Psoas muscle (tissue), 8 donors: ENCODE measurements around the gene ZMYND8. TPM values are rescaled to one million over a fixed set of nuclear protein-coding genes. Genes with fewer than 3 reads are reported as not detected.
"Not testable (repeated sequence)": the region's sequence is repeated elsewhere in the genome, so short reads cannot be mapped to it uniquely, and the experiment has no call there.

Experiments used
- ATAC-seq, 4 donors: fragments of 200-7000 bp; cut with Tn5 transposase; one replicate each; pipeline ENCODE4 v1.9.1; 2020; ENCODE audit warnings: moderate library complexity in 3 of 4, mild to moderate bottlenecking in 2 of 4
- DNase-seq, 2 donors: peaks; one replicate each; pipeline ENCODE4 v3.0.0-alpha.2; 2020
- H3K27ac ChIP-seq: fragments of 200-600 bp; one replicate; pipeline ENCODE4 v1.8.0; 2022
- H3K27me3 ChIP-seq, 3 donors: fragments of 200-600 bp in 1 of 3; one replicate each; pipeline versions ENCODE4 v1.6.1 to v1.8.0; 2013 to 2022; ENCODE audit warnings: low read length in 2 of 3, mild to moderate bottlenecking in 2 of 3, moderate library complexity in 1 of 3; ENCODE audit not compliant: insufficient read depth in 3 of 3
- H3K36me3 ChIP-seq, 2 donors: fragments of 200-600 bp in 1 of 2; one replicate each; pipeline versions ENCODE4 v1.6.1 to v1.8.0; 2013 to 2022; ENCODE audit warnings: low read depth in 1 of 2, mild to moderate bottlenecking in 1 of 2, moderate library complexity in 1 of 2; ENCODE audit not compliant: insufficient read depth in 1 of 2
- H3K4me1 ChIP-seq: fragments of 200-600 bp; one replicate; pipeline ENCODE4 v1.8.0; 2022
- H3K4me3 ChIP-seq: fragments of 200-600 bp; one replicate; pipeline ENCODE4 v1.8.0; 2022; ENCODE audit warnings: mild to moderate bottlenecking
- H3K9me3 ChIP-seq: fragments of 200-600 bp; one replicate; pipeline ENCODE4 v1.8.0; 2022
- WGBS, 3 donors: extraction: QIAGEN DNeasy Blood & Tissue Kit; methylation state at CpG; one replicate each; pipeline versions ENCODE4 v1.1.6 to v1.1.7; 2013; 5-methylcytosine and 5-hydroxymethylcytosine counted together
- intact Hi-C, 2 donors: fragments of 100-400 bp; cut with DNase I; formaldehyde crosslinking; loops; one replicate each; pipeline versions ENCODE4 v1.11.0 to v1.14.2; 2022
- polyA plus RNA-seq, 3 donors: library from polyadenylated mRNA; stranded (reverse); fragments of 200-250 nt; gene quantifications; one replicate each; pipeline ENCODE4 v1.2.3, GENCODE V29; 2013
- total RNA-seq, 4 donors: library from RNA; stranded (reverse); fragmentation: NEBNext Ultra II Directional in 2 of 4; extraction: Animal tissue kit (Norgen Biotek cat#: 25700) in 2 of 4; gene quantifications; one replicate each; pipeline versions ENCODE4 v1.2.1 to v1.2.4, GENCODE V29; 2021 to 2023
- TF ChIP-seq, protein P1 (sequence below): fragments of 200-600 bp; IDR thresholded peaks from one replicate; pipeline ENCODE4 v1.8.0; 2022; ENCODE audit warnings: antibody characterized with exemption
- donor health status: healthy with polysubstance abuse.
- donor health status: DM: no; HTN: no; CAD: no; lungs with moderate emphysema.
- donor health status: Bipolar disorder and iron deficiency.
- donor health status: healthy.
- donor health status: DM: yes; HTN: yes; CAD: no.
- donor health status: DM: no; HTN: no; CAD: no.
- donor health status: DM: no; HTN: no; CAD: no.
- donor health status: DM: yes; HTN: yes; CAD: no.

ZMYND8 gene
- total and polyA plus RNA-seq, 7 donors, result 4.7 to 42.9 (median 17.7) TPM

DNA sequence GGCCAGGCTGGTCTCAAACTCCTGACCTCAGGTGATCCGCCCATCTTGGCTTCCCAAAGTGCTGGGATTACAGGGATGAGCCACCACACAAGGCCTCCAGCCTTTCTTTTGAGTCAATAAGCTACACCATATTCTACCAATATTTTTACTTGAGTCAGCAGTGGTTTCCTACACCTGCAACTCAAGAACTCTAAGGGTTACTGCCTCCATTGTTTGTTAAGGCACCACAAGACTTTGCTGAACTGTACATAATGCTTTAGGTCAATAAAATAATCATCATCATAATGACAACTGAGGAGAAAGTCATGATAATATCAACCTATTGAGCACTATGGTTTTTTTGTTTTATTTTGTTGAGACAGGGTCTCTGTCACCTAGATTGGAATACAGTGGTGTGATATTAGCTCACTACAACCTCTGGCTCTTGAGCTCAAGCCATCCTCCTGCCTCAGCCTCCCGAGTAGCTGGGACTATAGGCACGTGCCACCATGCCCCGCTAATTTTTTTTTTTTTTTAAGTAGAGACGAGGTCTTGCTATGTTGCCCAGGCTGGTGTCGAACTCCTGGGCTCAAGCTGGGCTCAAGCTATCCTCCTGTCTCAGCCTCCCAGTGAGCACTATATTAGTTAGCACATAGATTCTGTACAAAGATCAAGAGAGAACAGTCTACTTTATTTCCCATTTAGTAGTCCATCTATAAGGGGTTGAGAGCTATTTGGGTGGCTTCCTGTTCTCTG, 34.9 kb upstream of the ZMYND8 start:
- H3K27me3 ChIP-seq, result no peaks in the 10 kb centered on the region
- no peaks in the 10 kb centered on the region for H3K9me3 ChIP-seq
- TF ChIP-seq, protein P1, sequence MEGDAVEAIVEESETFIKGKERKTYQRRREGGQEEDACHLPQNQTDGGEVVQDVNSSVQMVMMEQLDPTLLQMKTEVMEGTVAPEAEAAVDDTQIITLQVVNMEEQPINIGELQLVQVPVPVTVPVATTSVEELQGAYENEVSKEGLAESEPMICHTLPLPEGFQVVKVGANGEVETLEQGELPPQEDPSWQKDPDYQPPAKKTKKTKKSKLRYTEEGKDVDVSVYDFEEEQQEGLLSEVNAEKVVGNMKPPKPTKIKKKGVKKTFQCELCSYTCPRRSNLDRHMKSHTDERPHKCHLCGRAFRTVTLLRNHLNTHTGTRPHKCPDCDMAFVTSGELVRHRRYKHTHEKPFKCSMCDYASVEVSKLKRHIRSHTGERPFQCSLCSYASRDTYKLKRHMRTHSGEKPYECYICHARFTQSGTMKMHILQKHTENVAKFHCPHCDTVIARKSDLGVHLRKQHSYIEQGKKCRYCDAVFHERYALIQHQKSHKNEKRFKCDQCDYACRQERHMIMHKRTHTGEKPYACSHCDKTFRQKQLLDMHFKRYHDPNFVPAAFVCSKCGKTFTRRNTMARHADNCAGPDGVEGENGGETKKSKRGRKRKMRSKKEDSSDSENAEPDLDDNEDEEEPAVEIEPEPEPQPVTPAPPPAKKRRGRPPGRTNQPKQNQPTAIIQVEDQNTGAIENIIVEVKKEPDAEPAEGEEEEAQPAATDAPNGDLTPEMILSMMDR, result no peak
- ATAC-seq (no peak), DNase-seq (no peak)
- peaks cover 5% of the 10 kb centered on the region for H3K4me1 ChIP-seq
- no peaks in the 10 kb centered on the region for H3K36me3 ChIP-seq
- no peak overlapping the region for H3K4me3 ChIP-seq
- WGBS, 3 donors, result 97 to 98% (median 97%) methylated on average over 6 of the region's 6 CpGs
- intact Hi-C loops, result no loop called here
- H3K27ac ChIP-seq, result no peak overlapping the region

DNA sequence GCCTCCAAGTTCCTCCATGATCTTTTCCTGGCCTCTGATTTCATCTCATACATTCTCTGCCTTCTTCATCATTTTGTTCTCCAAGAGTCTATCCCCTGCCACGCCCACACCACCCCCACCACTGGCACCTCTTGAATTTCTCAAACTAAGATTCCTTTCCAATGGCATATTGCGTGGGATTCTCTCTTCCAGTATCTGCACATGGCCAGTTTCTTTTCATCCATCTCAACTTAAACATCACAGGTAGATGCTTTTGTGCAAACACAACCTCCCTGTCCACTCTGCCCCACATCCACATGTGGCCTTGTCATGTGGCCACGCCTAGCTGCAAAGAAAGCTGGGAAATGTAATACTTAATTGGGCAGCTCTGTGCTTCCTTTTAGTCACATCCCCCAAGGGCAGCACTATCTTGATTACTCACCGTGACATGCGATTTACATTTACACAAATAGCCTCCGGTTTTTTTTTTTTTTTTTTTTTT, 33.4 kb upstream of the ZMYND8 start:
- TF ChIP-seq, protein P1, result no peak
- Histone ChIP-seq H3K36me3 (no peaks in the 10 kb centered on the region), H3K4me1 (peaks cover 5% of the 10 kb centered on the region), H3K4me3 (no peak overlapping the region), H3K9me3 (no peaks in the 10 kb centered on the region), H3K27me3 (no peaks in the 10 kb centered on the region), H3K27ac (no peak overlapping the region)
- intact Hi-C loops, result loop anchor here in 1 of 2 donors (10.0 kb wide), 1 partner anchor 235 kb away; no protein-coding TSS in a partner anchor
- ATAC-seq, result peak in 2 of 4 donors; percentile 50 to 64
- WGBS, 3 donors, result 90 to 94% (median 93%) methylated on average over 5 to 6 of the region's 6 CpGs
- no peak for DNase-seq

DNA sequence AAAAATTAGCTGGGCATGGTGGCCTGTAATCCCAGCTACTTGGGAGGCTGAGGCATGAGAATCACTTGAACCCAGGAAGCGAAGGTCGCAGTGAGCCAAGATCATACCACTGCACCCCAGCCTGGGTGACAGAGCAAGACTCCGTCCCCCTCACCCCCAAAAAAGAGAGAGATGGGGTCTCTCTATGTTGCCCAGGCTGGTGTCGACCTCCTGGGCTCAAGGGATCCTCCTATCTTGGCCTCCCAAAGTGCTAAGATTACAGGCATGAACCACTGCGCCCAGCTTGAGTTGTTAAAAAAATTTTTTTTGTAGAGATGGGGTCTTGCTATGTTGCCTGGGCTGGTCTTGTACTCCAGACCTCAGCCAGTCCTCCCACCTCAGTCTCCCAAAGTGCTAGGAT, 29.5 kb upstream of the ZMYND8 start:
- ATAC-seq, DNase-seq, H3K36me3 ChIP-seq, H3K27ac ChIP-seq, H3K4me3 ChIP-seq, H3K9me3 ChIP-seq, H3K27me3 ChIP-seq: not testable (repeated sequence)
- H3K4me1 ChIP-seq, result peaks cover 13% of the 10 kb centered on the region
- intact Hi-C loops, result loop anchor here (2.0 to 10.0 kb wide), 3 partner anchors 181 to 239 kb away; no protein-coding TSS in a partner anchor
- 97 to 100% (median 100%) methylated on average over 5 of the region's 5 CpGs for WGBS, 3 donors

DNA sequence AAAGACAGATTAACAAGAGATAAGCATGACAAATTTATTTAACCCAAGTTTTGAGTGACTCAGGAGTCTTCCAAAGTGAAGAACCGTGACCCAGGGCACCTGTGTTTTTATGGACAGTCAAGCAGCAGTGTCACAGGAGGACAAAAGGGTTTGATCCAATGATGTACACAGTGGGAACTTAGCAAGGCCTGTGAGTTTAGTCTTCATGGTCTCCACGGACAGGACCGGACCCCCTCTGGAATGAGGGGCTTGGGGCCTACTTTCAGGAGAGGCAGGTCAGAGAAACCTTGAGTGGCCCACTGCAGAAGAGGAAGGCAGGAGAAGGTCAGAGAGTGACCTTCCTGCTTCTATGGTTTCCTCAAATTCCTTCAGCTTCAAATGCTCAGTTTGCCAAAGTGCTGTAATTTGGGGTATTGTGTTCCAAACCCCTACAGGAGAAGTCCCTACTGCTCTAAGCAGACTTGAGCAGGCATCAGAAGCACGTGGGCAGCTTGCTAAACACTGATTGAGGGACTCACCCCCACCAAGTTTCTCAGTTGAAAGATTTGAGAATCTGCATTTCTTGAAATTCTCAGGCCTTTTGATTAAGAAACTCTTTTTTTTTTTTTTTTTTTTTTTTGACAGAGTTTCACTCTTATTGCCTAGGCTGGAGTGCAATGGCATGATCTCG, 26.4 kb upstream of the ZMYND8 start:
- Histone ChIP-seq H3K27ac (no peak overlapping the region), H3K4me1 (peaks cover 13% of the 10 kb centered on the region), H3K27me3 (no peaks in the 10 kb centered on the region), H3K36me3 (no peaks in the 10 kb centered on the region), H3K4me3 (no peak overlapping the region), H3K9me3 (no peaks in the 10 kb centered on the region)
- TF ChIP-seq, protein P1, result no peak
- DNase-seq (no peak), ATAC-seq (no peak)
- 87 to 90% (median 89%) methylated on average over 5 of the region's 5 CpGs for WGBS, 3 donors
- intact Hi-C loops, result loop anchor here (5.0 to 10.0 kb wide), 3 partner anchors 181 to 242 kb away; no protein-coding TSS in a partner anchor

DNA sequence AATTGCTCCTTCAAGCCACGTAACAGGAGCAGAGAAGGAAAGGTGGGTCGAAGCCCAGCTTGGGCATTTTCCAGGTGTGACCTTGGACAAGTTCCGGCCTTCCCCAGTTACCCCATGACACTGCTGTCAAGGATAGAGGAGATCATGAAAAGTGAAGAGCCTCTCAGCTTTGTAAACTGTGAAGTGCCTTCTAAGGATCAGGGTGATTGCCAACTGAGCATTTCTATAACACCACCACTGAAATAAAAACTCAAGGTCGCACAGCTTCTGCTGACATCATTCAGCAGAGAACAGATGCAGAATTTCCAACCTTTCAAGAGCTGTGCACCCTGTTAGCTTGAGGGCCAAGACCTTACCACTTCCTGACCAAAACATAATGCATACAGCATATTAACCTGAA, 24.0 kb upstream of the ZMYND8 start:
- intact Hi-C loops, result loop anchor here (5.0 to 10.0 kb wide), 3 partner anchors 178 to 244 kb away; no protein-coding TSS in a partner anchor
- DNase-seq (no peak), ATAC-seq (no peak)
- Histone ChIP-seq H3K27me3 (no peaks in the 10 kb centered on the region), H3K4me1 (peaks cover 13% of the 10 kb centered on the region), H3K27ac (no peak overlapping the region), H3K36me3 (no peaks in the 10 kb centered on the region), H3K9me3 (no peaks in the 10 kb centered on the region), H3K4me3 (no peak overlapping the region)
- 86 to 91% (median 89%) methylated on average over 4 of the region's 4 CpGs for WGBS, 3 donors
- TF ChIP-seq, protein P1, result no peak
